HEK293 (cell line): ENCODE measurements around the gene UCK1.

Experiments
- CTCF ChIA-PET: fragments of 350-600 bp; formaldehyde crosslinking; extraction: SDS; loops from one replicate; lab custom pipeline; 2021; ENCODE audit warnings: antibody characterized with exemption; lab: Yijun Ruan, JAX
- POLR2A ChIA-PET: fragments of 300-600 bp; formaldehyde crosslinking; extraction: SDS; loops from one replicate; lab custom pipeline; 2020; ENCODE audit warnings: antibody characterized with exemption, inconsistent platforms; lab: Yijun Ruan, JAX
- H3K27ac ChIP-seq: fragments of 200-500 bp; sonication (Bioruptor generic); 2 replicates; pipeline ENCODE4 v1.5.1; 2014; ENCODE audit warnings: low read depth, low read length, control low read depth, inconsistent platforms; ENCODE audit errors: extremely low read depth
- H3K36me3 ChIP-seq, 2 experiments: fragments of 200-500 bp in 1 of 2; sonication (Bioruptor generic) in 1 of 2; 1 replicate in 1 of 2; 2 replicates in 1 of 2; pipeline ENCODE4 v1.5.1; 2014 to 2017; ENCODE audit warnings: inconsistent platforms in 2 of 2, low read length in 2 of 2; ENCODE audit not compliant: control insufficient read depth in 2 of 2, insufficient read depth in 1 of 2
- H3K4me1 ChIP-seq: fragments of 200-500 bp; sonication (Bioruptor generic); 2 replicates; pipeline ENCODE4 v1.5.1; 2014; ENCODE audit warnings: mild to moderate bottlenecking, low read length, inconsistent platforms; ENCODE audit not compliant: control insufficient read depth, insufficient read depth
- H3K4me3 ChIP-seq: 2 replicates; pipeline ENCODE4 v1.5.1; 2011; ENCODE audit warnings: low read depth, mild to moderate bottlenecking, control low read depth, low read length, moderate library complexity
- H3K9me3 ChIP-seq: fragments of 200-500 bp; sonication (Bioruptor generic); 2 replicates; pipeline ENCODE4 v1.5.1; 2014; ENCODE audit warnings: low read depth, low read length, inconsistent platforms; ENCODE audit not compliant: control insufficient read depth, insufficient read depth
- BCL11A ChIP-seq: fragments of 450-650 bp; formaldehyde crosslinking; IDR thresholded peaks from 2 replicates; pipeline ENCODE4 v1.5.1; 2016; ENCODE audit warnings: low read depth, missing biosample characterization, missing genetic modification characterization
- BCL11B ChIP-seq: fragments of 450-650 bp; formaldehyde crosslinking; IDR thresholded peaks from 2 replicates; pipeline ENCODE4 v1.5.1; 2016; ENCODE audit warnings: low read depth, missing biosample characterization, missing genetic modification characterization
- GLIS1 ChIP-seq: fragments of 450-650 bp; formaldehyde crosslinking; IDR thresholded peaks from 2 replicates; pipeline ENCODE4 v1.5.1; 2016; ENCODE audit warnings: missing biosample characterization, missing genetic modification characterization
- SP3 ChIP-seq: fragments of 450-650 bp; formaldehyde crosslinking; IDR thresholded peaks from 2 replicates; pipeline ENCODE4 v1.5.1; 2016; ENCODE audit warnings: missing biosample characterization, missing genetic modification characterization
- ZBTB10 ChIP-seq: fragments of 450-650 bp; formaldehyde crosslinking; IDR thresholded peaks from 2 replicates; pipeline ENCODE4 v1.5.1; 2016; ENCODE audit warnings: missing biosample characterization, missing genetic modification characterization
- ZIC2 ChIP-seq: fragments of 450-650 bp; formaldehyde crosslinking; IDR thresholded peaks from 2 replicates; pipeline ENCODE4 v1.5.1; 2016; ENCODE audit warnings: missing biosample characterization, missing genetic modification characterization
- ZNF138 ChIP-seq: fragments of 450-650 bp; formaldehyde crosslinking; IDR thresholded peaks from 2 replicates; pipeline ENCODE4 v1.5.1; 2016; ENCODE audit warnings: missing biosample characterization, missing genetic modification characterization, borderline replicate concordance
- ZNF211 ChIP-seq: fragments of 450-650 bp; formaldehyde crosslinking; IDR thresholded peaks from 2 replicates; pipeline ENCODE4 v1.5.1; 2016; ENCODE audit warnings: low read depth, missing biosample characterization, missing genetic modification characterization
- ZNF214 ChIP-seq: fragments of 450-650 bp; formaldehyde crosslinking; IDR thresholded peaks from 2 replicates; pipeline ENCODE4 v1.5.1; 2017; ENCODE audit warnings: missing biosample characterization, mild to moderate bottlenecking, missing genetic modification characterization, borderline replicate concordance
- ZNF37A ChIP-seq: fragments of 450-650 bp; IDR thresholded peaks from 2 replicates; pipeline ENCODE4 v1.5.1; 2018; ENCODE audit warnings: missing biosample characterization, missing genetic modification characterization
- ZNF391 ChIP-seq: fragments of 450-650 bp; formaldehyde crosslinking; IDR thresholded peaks from 2 replicates; pipeline ENCODE4 v1.5.1; 2016; ENCODE audit warnings: low read depth, missing biosample characterization, missing genetic modification characterization, borderline replicate concordance
- ZNF433 ChIP-seq: fragments of 450-650 bp; formaldehyde crosslinking; IDR thresholded peaks from 2 replicates; pipeline ENCODE4 v1.5.1; 2016; ENCODE audit warnings: missing biosample characterization, missing genetic modification characterization, low read depth
- ZNF518A ChIP-seq: fragments of 450-650 bp; formaldehyde crosslinking; conservative IDR thresholded peaks from 2 replicates; pipeline ENCODE4 v1.5.1; 2016; ENCODE audit warnings: low read depth, missing biosample characterization, missing genetic modification characterization
- ZNF639 ChIP-seq: fragments of 450-650 bp; formaldehyde crosslinking; IDR thresholded peaks from 2 replicates; pipeline ENCODE4 v1.5.1; 2016; ENCODE audit warnings: missing biosample characterization, missing genetic modification characterization
- ZNF664 ChIP-seq: fragments of 450-650 bp; formaldehyde crosslinking; IDR thresholded peaks from 2 replicates; pipeline ENCODE4 v1.5.1; 2016; ENCODE audit warnings: missing biosample characterization, missing genetic modification characterization
- TF ChIP-seq, protein P1 (sequence below): fragments of 450-650 bp; formaldehyde crosslinking; IDR thresholded peaks from 2 replicates; pipeline ENCODE4 v1.5.1; 2016; ENCODE audit warnings: missing biosample characterization, missing genetic modification characterization
- TF ChIP-seq, protein P2 (sequence below): fragments of 450-650 bp; formaldehyde crosslinking; IDR thresholded peaks from 2 replicates; pipeline ENCODE4; 2016; ENCODE audit warnings: missing biosample characterization, missing genetic modification characterization

The UCK1 gene

GRCh38 chr9:131490514-131490913, 40.5 kb downstream of the UCK1 start:
- Histone ChIP-seq H3K36me3 (peaks cover 43 to 100% of the 10 kb centered on the region in 2 experiments), H3K4me3 (no peak overlapping the region), H3K27ac (no peak overlapping the region), H3K9me3 (no peaks in the 10 kb centered on the region), H3K4me1 (no peaks in the 10 kb centered on the region)
- ChIA-PET CTCF (interaction anchor here (0.5 to 2.1 kb wide), 7 partner anchors 9 to 138 kb away, joined by 3 to 7 read pairs (median 3); no protein-coding TSS in a partner anchor), POLR2A (interaction anchor here (1.1 kb wide), 1 partner anchor 117 kb away, joined by 3 read pairs; no protein-coding TSS in a partner anchor)
- TF ChIP-seq ZIC2 (tag by site-specific recombination) (peak; percentile 61), GLIS1 (tag by site-specific recombination) (peak; percentile 63), SP3 (tag by site-specific recombination) (no peak)

DNA sequence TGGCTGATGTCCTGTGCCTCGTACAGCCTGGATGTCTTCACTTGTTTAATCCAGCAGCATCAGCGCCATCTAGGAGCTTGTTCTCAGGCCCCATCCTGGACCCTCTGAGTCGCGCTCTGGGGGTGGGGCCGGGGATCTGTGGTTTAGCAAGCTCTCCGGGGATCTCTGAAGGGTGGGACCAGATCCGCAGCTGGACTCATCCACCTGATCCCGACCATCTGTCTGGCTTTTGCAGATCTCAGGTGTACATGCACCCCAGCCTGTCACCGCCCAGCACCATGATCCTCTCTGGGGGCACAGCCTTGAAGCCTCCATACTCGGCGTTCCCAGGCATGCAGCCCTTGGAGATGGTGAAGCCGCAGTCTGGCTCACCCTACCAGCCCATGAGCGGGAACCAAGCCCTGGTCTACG, 43.4 kb downstream of the UCK1 start:
- H3K36me3 ChIP-seq, result peaks cover 35 to 100% of the 10 kb centered on the region in 2 experiments
- ChIA-PET POLR2A (no interaction called here), CTCF (interaction anchor here (0.8 to 1.3 kb wide), 2 partner anchors 10 kb away, joined by 3 to 5 read pairs; no protein-coding TSS in a partner anchor)
- no peaks in the 10 kb centered on the region for H3K4me1 ChIP-seq
- TF ChIP-seq, protein P1, sequence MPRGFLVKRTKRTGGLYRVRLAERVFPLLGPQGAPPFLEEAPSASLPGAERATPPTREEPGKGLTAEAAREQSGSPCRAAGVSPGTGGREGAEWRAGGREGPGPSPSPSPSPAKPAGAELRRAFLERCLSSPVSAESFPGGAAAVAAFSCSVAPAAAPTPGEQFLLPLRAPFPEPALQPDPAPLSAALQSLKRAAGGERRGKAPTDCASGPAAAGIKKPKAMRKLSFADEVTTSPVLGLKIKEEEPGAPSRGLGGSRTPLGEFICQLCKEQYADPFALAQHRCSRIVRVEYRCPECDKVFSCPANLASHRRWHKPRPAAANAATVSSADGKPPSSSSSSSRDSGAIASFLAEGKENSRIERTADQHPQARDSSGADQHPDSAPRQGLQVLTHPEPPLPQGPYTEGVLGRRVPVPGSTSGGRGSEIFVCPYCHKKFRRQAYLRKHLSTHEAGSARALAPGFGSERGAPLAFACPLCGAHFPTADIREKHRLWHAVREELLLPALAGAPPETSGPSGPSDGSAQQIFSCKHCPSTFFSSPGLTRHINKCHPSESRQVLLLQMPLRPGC, result no peak
- TF ChIP-seq ZIC2 (tag by site-specific recombination) (no peak), BCL11B (tag by site-specific recombination) (no peak), ZNF391 (tag by site-specific recombination) (no peak), ZNF214 (tag by site-specific recombination) (no peak), ZNF518A (tag by site-specific recombination) (no peak), ZNF211 (tag by site-specific recombination) (no peak)
- H3K27ac ChIP-seq, result no peak overlapping the region
- H3K4me3 ChIP-seq, result no peak overlapping the region
- no peaks in the 10 kb centered on the region for H3K9me3 ChIP-seq

- H3K9me3 ChIP-seq, result no peaks in the 10 kb centered on the region
- H3K27ac ChIP-seq, result no peak overlapping the region
- ChIA-PET CTCF (interaction anchor here (1.3 kb wide), 1 partner anchor 9 kb away, joined by 5 read pairs; no protein-coding TSS in a partner anchor), POLR2A (no interaction called here)
- no peaks in the 10 kb centered on the region for H3K4me1 ChIP-seq
- H3K4me3 ChIP-seq, result no peak overlapping the region
- peaks cover 34 to 100% of the 10 kb centered on the region in 2 experiments for H3K36me3 ChIP-seq
- TF ChIP-seq ZNF664 (tag by site-specific recombination), result no peak
- TF ChIP-seq ZNF138, result no peak
- no peak for TF ChIP-seq ZNF639
- no peak for TF ChIP-seq ZBTB10 (tag by site-specific recombination)
- TF ChIP-seq, protein P2, sequence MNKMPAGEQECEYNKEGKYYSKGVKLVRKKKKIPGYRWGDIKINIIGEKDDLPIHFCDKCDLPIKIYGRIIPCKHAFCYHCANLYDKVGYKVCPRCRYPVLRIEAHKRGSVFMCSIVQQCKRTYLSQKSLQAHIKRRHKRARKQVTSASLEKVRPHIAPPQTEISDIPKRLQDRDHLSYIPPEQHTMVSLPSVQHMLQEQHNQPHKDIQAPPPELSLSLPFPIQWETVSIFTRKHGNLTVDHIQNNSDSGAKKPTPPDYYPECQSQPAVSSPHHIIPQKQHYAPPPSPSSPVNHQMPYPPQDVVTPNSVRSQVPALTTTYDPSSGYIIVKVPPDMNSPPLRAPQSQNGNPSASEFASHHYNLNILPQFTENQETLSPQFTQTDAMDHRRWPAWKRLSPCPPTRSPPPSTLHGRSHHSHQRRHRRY, result no peak
- TF ChIP-seq ZNF433 (tag by site-specific recombination), result no peak
- TF ChIP-seq ZNF37A (tag by site-specific recombination), result no peak
- TF ChIP-seq BCL11A (tag by site-specific recombination), result no peak
Measured at GRCh38 chr9:131487001-131487400, 44.1 kb downstream of the UCK1 start.
